ENCODE data around the gene SLC7A6. TPM values are rescaled to one million over a fixed set of nuclear protein-coding genes. Genes with fewer than 3 reads are reported as not detected.

Gene SLC7A6
- total RNA-seq, 2 donors from 2014 or later = 12.8 to 30.5 TPM

- TF ChIP-seq CTCF (IDR thresholded peaks at IDR 0.05) = no peak
- TF ChIP-seq POLR2AphosphoS5 (IDR thresholded peaks at IDR 0.05) = no peak
- no peak for TF ChIP-seq POLR2A (IDR thresholded peaks at IDR 0.05)
- 86% methylated on average over 4 of the region's 7 CpGs for WGBS
- DNase-seq (ENCODE audit: low spot score) = no peak
- no peaks in the 10 kb centered on the region for H3K9me3 ChIP-seq
- H3K27me3 ChIP-seq (replicated peaks; ENCODE audit: insufficient read depth) = no peaks in the 10 kb centered on the region
- no peak overlapping the region for H3K27ac ChIP-seq
- intact Hi-C loops (cut with DNase I) = no loop called here
- H3K4me3 ChIP-seq = no peak overlapping the region
- no peaks in the 10 kb centered on the region for H3K4me1 ChIP-seq (replicated peaks)
- peaks cover 0 to 12% of the 10 kb centered on the region in 2 donors for H3K36me3 ChIP-seq
Measured at GRCh38 chr16:68342620-68343019, 78.3 kb downstream of the SLC7A6 start.

GRCh38 chr16:68343137-68343536, 78.8 kb downstream of the SLC7A6 start:
- H3K4me1 ChIP-seq (replicated peaks) = no peaks in the 10 kb centered on the region
- peaks cover 0 to 12% of the 10 kb centered on the region in 2 donors for H3K36me3 ChIP-seq
- H3K27ac ChIP-seq = no peak overlapping the region
- H3K4me3 ChIP-seq = no peak overlapping the region
- WGBS = 95% methylated on average over 7 of the region's 7 CpGs
- no peak for TF ChIP-seq POLR2AphosphoS5 (IDR thresholded peaks at IDR 0.05)
- no peak for TF ChIP-seq POLR2A (IDR thresholded peaks at IDR 0.05)
- no peak for TF ChIP-seq CTCF (IDR thresholded peaks at IDR 0.05)
- no peak for DNase-seq (ENCODE audit: low spot score)
- intact Hi-C loops (cut with DNase I) = no loop called here
- no peaks in the 10 kb centered on the region for H3K27me3 ChIP-seq (replicated peaks; ENCODE audit: insufficient read depth)
- H3K9me3 ChIP-seq = no peaks in the 10 kb centered on the region

- no peak for DNase-seq (ENCODE audit: low spot score)
- no peaks in the 10 kb centered on the region for H3K9me3 ChIP-seq
- intact Hi-C loops (cut with DNase I) = no loop called here
- H3K4me1 ChIP-seq (replicated peaks) = no peaks in the 10 kb centered on the region
- no peak overlapping the region for H3K27ac ChIP-seq
- WGBS = 79% methylated on average over 11 of the region's 11 CpGs
- TF ChIP-seq POLR2A (IDR thresholded peaks at IDR 0.05) = no peak
- TF ChIP-seq CTCF (IDR thresholded peaks at IDR 0.05) = no peak
- TF ChIP-seq POLR2AphosphoS5 (IDR thresholded peaks at IDR 0.05) = no peak
- no peak overlapping the region for H3K4me3 ChIP-seq
- H3K36me3 ChIP-seq = peaks cover 0 to 7% of the 10 kb centered on the region in 2 donors
- H3K27me3 ChIP-seq (replicated peaks; ENCODE audit: insufficient read depth) = no peaks in the 10 kb centered on the region
Measured at GRCh38 chr16:68344252-68344651, 79.9 kb downstream of the SLC7A6 start.

GRCh38 chr16:68345351-68345810, 81.1 kb downstream of the SLC7A6 start:
- WGBS = 81% methylated on average over 11 of the region's 11 CpGs
- intact Hi-C loops (cut with DNase I) = no loop called here
- peaks cover 0 to 4% of the 10 kb centered on the region in 2 donors for H3K36me3 ChIP-seq
- no peak overlapping the region for H3K27ac ChIP-seq
- no peak for DNase-seq (ENCODE audit: low spot score)
- no peak for TF ChIP-seq POLR2A (IDR thresholded peaks at IDR 0.05)
- TF ChIP-seq POLR2AphosphoS5 (IDR thresholded peaks at IDR 0.05) = no peak
- TF ChIP-seq CTCF (IDR thresholded peaks at IDR 0.05) = no peak
- H3K4me3 ChIP-seq = no peak overlapping the region
- no peaks in the 10 kb centered on the region for H3K9me3 ChIP-seq
- H3K4me1 ChIP-seq (replicated peaks) = no peaks in the 10 kb centered on the region
- no peaks in the 10 kb centered on the region for H3K27me3 ChIP-seq (replicated peaks; ENCODE audit: insufficient read depth)

- H3K27ac ChIP-seq = no peak overlapping the region
- H3K4me3 ChIP-seq = no peak overlapping the region
- peaks cover 0 to 4% of the 10 kb centered on the region in 2 donors for H3K36me3 ChIP-seq
- TF ChIP-seq CTCF (IDR thresholded peaks at IDR 0.05) = no peak
- no peak for TF ChIP-seq POLR2A (IDR thresholded peaks at IDR 0.05)
- no peak for TF ChIP-seq POLR2AphosphoS5 (IDR thresholded peaks at IDR 0.05)
- WGBS = 93% methylated on average over 16 of the region's 16 CpGs
- no peak for DNase-seq (ENCODE audit: low spot score)
- intact Hi-C loops (cut with DNase I) = no loop called here
- H3K27me3 ChIP-seq (replicated peaks; ENCODE audit: insufficient read depth) = no peaks in the 10 kb centered on the region
- no peaks in the 10 kb centered on the region for H3K9me3 ChIP-seq
- no peaks in the 10 kb centered on the region for H3K4me1 ChIP-seq (replicated peaks)
Measured at GRCh38 chr16:68345958-68346635, 81.8 kb downstream of the SLC7A6 start.

All from prostate gland (tissue), 2 donors.